ENCODE results near the gene TRPV6.

GRCh38 chr7:142904128-142904527 is 18.6 kb upstream of the TRPV6 start:
- no peak for TF ChIP-seq CTCF (IDR thresholded peaks at IDR 0.05; ENCODE audit: low read depth, low read length, missing input control)
- no peak for TF ChIP-seq TAF1 (conservative IDR thresholded peaks at IDR 0.05)
- no peak for TF ChIP-seq YY1 (IDR thresholded peaks at IDR 0.05)
- TF ChIP-seq EGR1 (IDR thresholded peaks at IDR 0.05; ENCODE audit: low read depth in 2 of 2), result no peak
- TF ChIP-seq SP1 (IDR thresholded peaks at IDR 0.05), result no peak
- TF ChIP-seq ATF3 (IDR thresholded peaks at IDR 0.05), result no peak
- TF ChIP-seq RXRA (IDR thresholded peaks at IDR 0.05), result no peak
- TF ChIP-seq, protein P1, sequence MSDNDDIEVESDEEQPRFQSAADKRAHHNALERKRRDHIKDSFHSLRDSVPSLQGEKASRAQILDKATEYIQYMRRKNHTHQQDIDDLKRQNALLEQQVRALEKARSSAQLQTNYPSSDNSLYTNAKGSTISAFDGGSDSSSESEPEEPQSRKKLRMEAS (IDR thresholded peaks at IDR 0.05), result no peak
- no peak for TF ChIP-seq ZBTB33 (IDR thresholded peaks at IDR 0.05)
- TF ChIP-seq HNF4A (conservative IDR thresholded peaks at IDR 0.05), result no peak
- TF ChIP-seq JUND (IDR thresholded peaks at IDR 0.05), result no peak
- TF ChIP-seq RAD21 (IDR thresholded peaks at IDR 0.05), result no peak

Measured in liver (tissue), 3 donors.